Neural cell (in vitro differentiated cells): ENCODE data around the gene TMSB15C. TPM values are rescaled to one million over a fixed set of nuclear protein-coding genes. Genes with fewer than 3 reads are reported as not detected.
A peak's percentile ranks its signal among the peaks of the same experiment; 100 is the strongest.
"Not testable (repeated sequence)": the region's sequence is repeated elsewhere in the genome, so short reads cannot be mapped to it uniquely, and the experiment has no call there.

ENCODE experiments used
- H2AFZ ChIP-seq: fragments of 200-600, 300-800 bp; sonication (generic), shearing (Covaris generic); 2 replicates; pipeline ENCODE4 v1.6.0; 2014; ENCODE audit warnings: low read depth, mild to moderate bottlenecking, antibody characterized with exemption, low read length, moderate library complexity
- H3F3A ChIP-seq: fragments of 200-600 bp; shearing (Covaris generic); 2 replicates; pipeline ENCODE4 v1.6.1; 2016; ENCODE audit warnings: mild to moderate bottlenecking, moderate library complexity, mixed read lengths, antibody characterized with exemption, low read length; ENCODE audit not compliant: insufficient read depth, poor library complexity, severe bottlenecking
- H3K27ac ChIP-seq: fragments of 200-600, 300-800 bp; sonication (generic), shearing (Covaris generic); 2 replicates; pipeline ENCODE4 v1.5.1; 2014; ENCODE audit warnings: mild to moderate bottlenecking, low read length, moderate library complexity
- H3K27me3 ChIP-seq: fragments of 300-800, 200-600 bp; sonication (generic), shearing (Covaris generic); 2 replicates; pipeline ENCODE4 v1.6.0; 2014; ENCODE audit warnings: mild to moderate bottlenecking, low read depth, low read length, moderate library complexity; ENCODE audit not compliant: insufficient read depth
- H3K36me3 ChIP-seq: fragments of 300-800, 200-600 bp; sonication (generic), shearing (Covaris generic); 2 replicates; pipeline ENCODE4 v1.5.1; 2014; ENCODE audit warnings: mild to moderate bottlenecking, antibody characterized with exemption, low read length, moderate library complexity; ENCODE audit not compliant: insufficient read depth
- H3K4me2 ChIP-seq: fragments of 300-800, 200-600 bp; sonication (generic), shearing (Covaris generic); 2 replicates; pipeline ENCODE4 v1.6.0; 2014; ENCODE audit warnings: mild to moderate bottlenecking, low read length
- H3K4me3 ChIP-seq: fragments of 300-800, 200-600 bp; sonication (generic), shearing (Covaris generic); 2 replicates; pipeline ENCODE4 v1.5.1; 2014; ENCODE audit warnings: mild to moderate bottlenecking, low read length, moderate library complexity
- H3K79me2 ChIP-seq: fragments of 200-600 bp; shearing (Covaris generic); replicated peaks from 2 replicates; pipeline ENCODE4 v1.6.0; 2014; ENCODE audit warnings: mild to moderate bottlenecking, low read length, moderate library complexity; ENCODE audit not compliant: insufficient read depth
- H3K9ac ChIP-seq: fragments of 300-800, 200-600 bp; sonication (generic), shearing (Covaris generic); 2 replicates; pipeline ENCODE4 v1.6.1; 2016; ENCODE audit warnings: mild to moderate bottlenecking, low read length, mixed read lengths
- H3K9me2 ChIP-seq: fragments of 200-600 bp; shearing (Covaris generic); 2 replicates; pipeline ENCODE4 v1.6.1; 2016; ENCODE audit warnings: mild to moderate bottlenecking, low read length, mixed read lengths; ENCODE audit not compliant: insufficient read depth
- H3K9me3 ChIP-seq: fragments of 200-600, 300-800 bp; sonication (generic), shearing (Covaris generic); 2 replicates; pipeline ENCODE4 v1.6.1; 2016; ENCODE audit warnings: mild to moderate bottlenecking, mixed run types, low read length, moderate library complexity, mixed read lengths
- H4K20me1 ChIP-seq: fragments of 200-600 bp; shearing (Covaris generic); 2 replicates; pipeline ENCODE4 v1.6.1; 2016; ENCODE audit warnings: mild to moderate bottlenecking, mixed run types; ENCODE audit not compliant: insufficient read depth
- EP300 ChIP-seq: fragments of 450-650 bp; conservative IDR thresholded peaks from 2 replicates; pipeline ENCODE4 v1.6.1; 2014; ENCODE audit warnings: antibody characterized with exemption, mild to moderate bottlenecking, moderate library complexity; ENCODE audit not compliant: poor library complexity, severe bottlenecking
- EZH2 ChIP-seq: fragments of 200-600, 300-800 bp; shearing (Covaris generic), sonication (generic); IDR thresholded peaks from 2 replicates; pipeline ENCODE4 v1.6.1; 2014; ENCODE audit warnings: antibody characterized with exemption, low read length, borderline replicate concordance, mild to moderate bottlenecking; ENCODE audit not compliant: insufficient read depth, poor library complexity, severe bottlenecking
- MXI1 ChIP-seq: fragments of 450-650 bp; conservative IDR thresholded peaks from 2 replicates; pipeline ENCODE4 v1.6.1; 2014; ENCODE audit warnings: antibody characterized with exemption, mild to moderate bottlenecking; ENCODE audit not compliant: poor library complexity, severe bottlenecking
- POLR2AphosphoS5 ChIP-seq: IDR thresholded peaks from 2 replicates; pipeline ENCODE4 v1.6.1; 2012
- RAD21 ChIP-seq: fragments of 450-650 bp; conservative IDR thresholded peaks from 2 replicates; pipeline ENCODE4 v1.6.1; 2014; ENCODE audit warnings: antibody characterized with exemption, mild to moderate bottlenecking, moderate library complexity
- SMC3 ChIP-seq: fragments of 450-650 bp; conservative IDR thresholded peaks from 2 replicates; pipeline ENCODE4 v1.6.1; 2014; ENCODE audit warnings: antibody characterized with exemption, mild to moderate bottlenecking, moderate library complexity; ENCODE audit not compliant: poor library complexity
- TAF1 ChIP-seq: IDR thresholded peaks from 2 replicates; pipeline ENCODE4 v1.6.1; 2012; ENCODE audit warnings: low read depth
- polyA plus RNA-seq: library from polyadenylated mRNA; depleted of rRNA; stranded (reverse); fragments of >200 nt; gene quantifications from 2 replicates; pipeline ENCODE4 v1.2.3, GENCODE V29; 2014
- TF ChIP-seq, protein P1 (sequence below): IDR thresholded peaks from 2 replicates; pipeline ENCODE4 v1.6.1; 2012; ENCODE audit warnings: borderline replicate concordance
- TF ChIP-seq, protein P2 (sequence below): fragments of 450-650 bp; IDR thresholded peaks from 2 replicates; pipeline ENCODE4 v1.5.1; 2014; ENCODE audit warnings: antibody characterized with exemption, mild to moderate bottlenecking, moderate library complexity; ENCODE audit not compliant: poor library complexity, severe bottlenecking

Gene TMSB15C
- polyA plus RNA-seq, 1 donor from 2014 or later, result 53.2 TPM

DNA sequence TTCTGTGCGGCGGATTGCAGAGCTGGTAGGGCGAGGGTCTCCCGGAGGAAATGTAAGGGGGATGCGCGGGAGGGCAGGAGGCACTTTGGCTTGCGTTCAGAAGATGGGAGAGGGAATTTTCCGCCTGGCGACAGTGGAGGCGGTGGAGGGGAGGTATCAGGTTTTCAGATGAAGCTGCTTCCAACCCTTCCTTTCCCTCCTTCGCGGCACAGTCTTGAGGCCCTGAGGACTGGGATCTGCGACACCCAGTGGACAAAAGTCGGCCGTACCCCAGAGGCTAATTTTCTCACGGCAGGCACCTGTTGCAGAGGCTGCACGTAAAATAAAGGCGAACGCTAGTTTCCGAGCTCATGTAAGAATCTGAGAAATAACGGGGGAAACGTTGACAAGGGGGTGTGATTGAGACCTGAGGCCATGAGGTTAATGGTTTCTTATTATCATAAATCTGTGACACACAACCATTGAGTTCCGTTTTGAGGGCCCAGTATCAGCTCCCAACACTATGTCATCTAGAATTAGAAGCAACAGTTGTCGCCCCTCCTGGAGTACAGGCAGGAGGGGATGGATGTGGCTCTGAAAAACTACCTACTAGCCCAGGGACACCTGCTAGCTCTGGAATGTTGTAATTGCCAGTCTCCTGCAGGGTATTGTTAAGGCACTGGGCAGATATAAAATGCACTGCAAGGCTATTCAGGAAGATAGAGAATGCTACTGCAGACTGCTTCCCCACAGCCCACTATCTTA is 37.4 kb upstream of the TMSB15C start:
- H3K27me3 ChIP-seq, result no peaks in the 10 kb centered on the region
- no peak overlapping the region for H2AFZ ChIP-seq

DNA sequence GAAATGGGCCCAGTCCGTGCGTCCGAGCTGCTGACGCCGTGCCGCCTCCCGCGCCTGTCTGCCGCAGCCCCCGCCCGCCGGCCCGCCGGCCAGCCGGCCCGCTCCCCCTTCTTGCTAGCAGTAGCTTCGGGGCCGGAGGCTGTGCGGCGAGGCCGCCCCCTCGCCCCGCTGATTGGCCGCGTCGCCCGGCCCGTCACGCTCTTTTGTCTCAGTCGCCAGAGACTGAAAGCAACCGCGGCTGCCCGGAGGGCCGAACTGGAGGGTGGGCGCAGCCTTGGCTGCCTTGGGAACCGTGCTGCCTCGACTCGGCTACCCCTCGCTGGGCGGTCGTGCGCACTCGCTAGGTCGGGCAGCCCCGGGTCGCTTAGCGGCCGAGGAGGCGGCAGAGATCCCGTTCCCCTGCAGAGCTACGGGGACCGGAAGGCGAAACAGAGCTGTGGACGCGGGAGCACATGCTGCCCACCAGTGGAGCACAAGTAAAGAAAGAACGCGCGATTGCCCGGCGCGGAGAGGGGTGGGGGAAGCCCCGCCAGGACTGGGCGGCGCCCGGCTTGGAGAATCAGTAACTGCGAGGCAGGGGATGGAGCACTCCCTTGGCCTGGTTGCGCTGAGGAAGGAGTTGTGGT is 36.4 kb upstream of the TMSB15C start, which contains the start of gene ZCCHC18:
Gene ZCCHC18 (plus strand): TSS at position 198 of the 626 bp plus-strand sequence. CDS start 1,589 bp downstream, outside the sequence.
- Histone ChIP-seq H3K4me2 (peak within 1 kb of the TSS; percentile 59), H2AFZ (peak within 1 kb of the TSS; percentile 27), H3K9ac (peak within 1 kb of the TSS; percentile 89), H3K27ac (peak within 1 kb of the TSS; percentile 88), H3K27me3 (no peaks in the 10 kb centered on the region), H3F3A (no peaks in the 10 kb centered on the region), H3K9me3 (no peaks in the 10 kb centered on the region), H3K79me2 (no peaks in the 10 kb centered on the region), H4K20me1 (no peaks in the 10 kb centered on the region), H3K9me2 (no peaks in the 10 kb centered on the region), H3K36me3 (no peaks in the 10 kb centered on the region), H3K4me3 (peak within 1 kb of the TSS; percentile 78)
- TF ChIP-seq EP300 (no peak), MXI1 (peak; percentile 58), TAF1 (peak; percentile 17), RAD21 (no peak), POLR2AphosphoS5 (peak; percentile 73), SMC3 (no peak)
- TF ChIP-seq, protein P1, sequence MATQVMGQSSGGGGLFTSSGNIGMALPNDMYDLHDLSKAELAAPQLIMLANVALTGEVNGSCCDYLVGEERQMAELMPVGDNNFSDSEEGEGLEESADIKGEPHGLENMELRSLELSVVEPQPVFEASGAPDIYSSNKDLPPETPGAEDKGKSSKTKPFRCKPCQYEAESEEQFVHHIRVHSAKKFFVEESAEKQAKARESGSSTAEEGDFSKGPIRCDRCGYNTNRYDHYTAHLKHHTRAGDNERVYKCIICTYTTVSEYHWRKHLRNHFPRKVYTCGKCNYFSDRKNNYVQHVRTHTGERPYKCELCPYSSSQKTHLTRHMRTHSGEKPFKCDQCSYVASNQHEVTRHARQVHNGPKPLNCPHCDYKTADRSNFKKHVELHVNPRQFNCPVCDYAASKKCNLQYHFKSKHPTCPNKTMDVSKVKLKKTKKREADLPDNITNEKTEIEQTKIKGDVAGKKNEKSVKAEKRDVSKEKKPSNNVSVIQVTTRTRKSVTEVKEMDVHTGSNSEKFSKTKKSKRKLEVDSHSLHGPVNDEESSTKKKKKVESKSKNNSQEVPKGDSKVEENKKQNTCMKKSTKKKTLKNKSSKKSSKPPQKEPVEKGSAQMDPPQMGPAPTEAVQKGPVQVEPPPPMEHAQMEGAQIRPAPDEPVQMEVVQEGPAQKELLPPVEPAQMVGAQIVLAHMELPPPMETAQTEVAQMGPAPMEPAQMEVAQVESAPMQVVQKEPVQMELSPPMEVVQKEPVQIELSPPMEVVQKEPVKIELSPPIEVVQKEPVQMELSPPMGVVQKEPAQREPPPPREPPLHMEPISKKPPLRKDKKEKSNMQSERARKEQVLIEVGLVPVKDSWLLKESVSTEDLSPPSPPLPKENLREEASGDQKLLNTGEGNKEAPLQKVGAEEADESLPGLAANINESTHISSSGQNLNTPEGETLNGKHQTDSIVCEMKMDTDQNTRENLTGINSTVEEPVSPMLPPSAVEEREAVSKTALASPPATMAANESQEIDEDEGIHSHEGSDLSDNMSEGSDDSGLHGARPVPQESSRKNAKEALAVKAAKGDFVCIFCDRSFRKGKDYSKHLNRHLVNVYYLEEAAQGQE, result peak; percentile 50

More for the DNA sequence above, 37.4 kb upstream of the TMSB15C start:
- Histone ChIP-seq H3K79me2 (no peaks in the 10 kb centered on the region), H3K9ac (peak overlapping the region; percentile 89), H3K36me3 (no peaks in the 10 kb centered on the region), H3K9me3 (no peaks in the 10 kb centered on the region), H4K20me1 (no peaks in the 10 kb centered on the region), H3K27ac (peak overlapping the region; percentile 88), H3F3A (no peaks in the 10 kb centered on the region), H3K4me3 (peak overlapping the region; percentile 78), H3K9me2 (no peaks in the 10 kb centered on the region), H3K4me2 (peak overlapping the region; percentile 59)
- TF ChIP-seq RAD21, result peak; percentile 43
- TF ChIP-seq EP300, result no peak
- TF ChIP-seq, protein P2, sequence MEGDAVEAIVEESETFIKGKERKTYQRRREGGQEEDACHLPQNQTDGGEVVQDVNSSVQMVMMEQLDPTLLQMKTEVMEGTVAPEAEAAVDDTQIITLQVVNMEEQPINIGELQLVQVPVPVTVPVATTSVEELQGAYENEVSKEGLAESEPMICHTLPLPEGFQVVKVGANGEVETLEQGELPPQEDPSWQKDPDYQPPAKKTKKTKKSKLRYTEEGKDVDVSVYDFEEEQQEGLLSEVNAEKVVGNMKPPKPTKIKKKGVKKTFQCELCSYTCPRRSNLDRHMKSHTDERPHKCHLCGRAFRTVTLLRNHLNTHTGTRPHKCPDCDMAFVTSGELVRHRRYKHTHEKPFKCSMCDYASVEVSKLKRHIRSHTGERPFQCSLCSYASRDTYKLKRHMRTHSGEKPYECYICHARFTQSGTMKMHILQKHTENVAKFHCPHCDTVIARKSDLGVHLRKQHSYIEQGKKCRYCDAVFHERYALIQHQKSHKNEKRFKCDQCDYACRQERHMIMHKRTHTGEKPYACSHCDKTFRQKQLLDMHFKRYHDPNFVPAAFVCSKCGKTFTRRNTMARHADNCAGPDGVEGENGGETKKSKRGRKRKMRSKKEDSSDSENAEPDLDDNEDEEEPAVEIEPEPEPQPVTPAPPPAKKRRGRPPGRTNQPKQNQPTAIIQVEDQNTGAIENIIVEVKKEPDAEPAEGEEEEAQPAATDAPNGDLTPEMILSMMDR, result peak; percentile 69
- TF ChIP-seq EZH2, result no peak
- TF ChIP-seq SMC3, result peak; percentile 65
- TF ChIP-seq MXI1, result no peak
- TF ChIP-seq, protein P1, result no peak
- no peak for TF ChIP-seq TAF1
- peak; percentile 34 for TF ChIP-seq POLR2AphosphoS5

DNA sequence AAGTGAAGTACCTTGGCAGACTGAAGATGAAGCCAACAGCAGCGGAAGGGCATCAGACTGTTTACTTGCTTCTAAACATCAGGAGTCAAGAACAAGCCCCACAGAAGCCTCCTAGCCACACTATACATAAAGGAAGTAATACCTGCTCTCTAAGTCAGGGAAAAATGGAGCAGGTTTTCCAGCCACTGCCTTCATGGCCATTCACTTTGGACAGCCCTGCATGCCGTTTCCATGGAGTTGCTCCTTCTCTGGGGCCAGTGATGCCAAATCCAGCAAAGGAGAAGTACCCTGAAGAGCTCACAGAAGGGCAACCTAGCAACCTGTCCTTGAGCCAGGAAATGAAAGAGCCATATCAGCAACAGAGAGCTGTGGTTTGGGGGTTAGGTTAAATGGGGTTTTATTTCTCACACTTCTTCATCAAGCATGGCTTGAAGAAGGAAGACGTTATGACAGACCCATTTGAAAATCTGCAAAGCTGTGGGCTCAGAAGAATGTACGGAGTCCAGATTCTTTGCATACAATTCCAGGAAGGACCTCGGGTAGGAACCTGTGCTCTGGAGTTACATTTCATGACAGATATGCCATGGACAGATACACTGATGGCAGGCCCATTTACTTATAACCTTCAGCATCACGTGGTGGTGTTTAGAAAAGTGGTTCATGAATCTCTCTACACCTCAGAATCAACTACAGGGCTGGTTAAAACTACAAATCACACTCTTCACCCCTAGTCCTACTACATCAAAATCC is 34.6 kb upstream of the TMSB15C start:
- H3K4me3 ChIP-seq, result peak overlapping the region; percentile 78
- H2AFZ ChIP-seq, H3K27me3 ChIP-seq, H4K20me1 ChIP-seq, H3K9ac ChIP-seq, H3K79me2 ChIP-seq, H3K27ac ChIP-seq, H3F3A ChIP-seq, H3K36me3 ChIP-seq, H3K4me2 ChIP-seq, H3K9me2 ChIP-seq, H3K9me3 ChIP-seq: not testable (repeated sequence)
